MCF 10A (cell line): Measurements from ENCODE around the gene CNOT3. TPM values are rescaled to one million over a fixed set of nuclear protein-coding genes. Genes with fewer than 3 reads are reported as not detected.

Experiments used
- BruUV-seq: library from RNA; stranded (reverse); fragments of 400-500 nt; replicated peaks from 2 replicates; lab custom pipeline; 2021; lab: Mats Ljungman, UMichigan
- CTCF ChIA-PET: fragments of 300-600 bp; sonication (Branson Sonifier 250); formaldehyde crosslinking; extraction: SDS; loops from one replicate; lab custom pipeline; 2021; ENCODE audit warnings: antibody characterized with exemption, inconsistent platforms; lab: Yijun Ruan, JAX
- POLR2A ChIA-PET: fragments of 300-600, 350-650 bp; sonication (Branson Sonifier 250); formaldehyde crosslinking; extraction: SDS; loops from one replicate; lab custom pipeline; 2020; ENCODE audit warnings: antibody characterized with exemption, inconsistent platforms; lab: Yijun Ruan, JAX
- DNase-seq: peaks from one replicate; pipeline ENCODE4 v3.0.0-alpha.2; 2018; ENCODE audit not compliant: unreplicated experiment
- H3K27ac Mint-ChIP-seq: one replicate; pipeline ENCODE4 v1.8.0; 2022; ENCODE audit warnings: mild to moderate bottlenecking, low read depth, mixed read lengths; ENCODE audit not compliant: unreplicated experiment
- H3K27me3 Mint-ChIP-seq: one replicate; pipeline ENCODE4 v1.8.0; 2022; ENCODE audit warnings: mixed read lengths; ENCODE audit not compliant: insufficient read depth, unreplicated experiment
- H3K36me3 Mint-ChIP-seq: one replicate; pipeline ENCODE4 v1.8.0; 2022; ENCODE audit warnings: mild to moderate bottlenecking, moderate library complexity, mixed read lengths; ENCODE audit not compliant: insufficient read depth, unreplicated experiment
- H3K4me1 Mint-ChIP-seq: one replicate; pipeline ENCODE4 v1.8.0; 2022; ENCODE audit warnings: mixed read lengths; ENCODE audit not compliant: insufficient read depth, unreplicated experiment
- H3K4me3 Mint-ChIP-seq: one replicate; pipeline ENCODE4 v1.8.0; 2022; ENCODE audit warnings: mild to moderate bottlenecking, moderate library complexity, mixed read lengths; ENCODE audit not compliant: unreplicated experiment
- H3K9me3 Mint-ChIP-seq: one replicate; pipeline ENCODE4 v1.8.0; 2022; ENCODE audit warnings: mixed read lengths; ENCODE audit not compliant: unreplicated experiment
- CTCF ChIP-seq: fragments of 200-600 bp; IDR thresholded peaks from one replicate; pipeline ENCODE4 v1.8.0; 2022; ENCODE audit warnings: antibody characterized with exemption, mild to moderate bottlenecking; ENCODE audit not compliant: unreplicated experiment
- intact Hi-C: fragments of 100-400 bp; cut with micrococcal nuclease; formaldehyde crosslinking; loops from 2 replicates; pipeline ENCODE4 v1.14.1; 2022
- total RNA-seq: library from RNA; stranded (reverse); gene quantifications from 2 replicates; pipeline ENCODE4 v1.2.3, GENCODE V29; 2022

CNOT3 gene
- total RNA-seq, 1 experiment from 2014 or later = 80.5 TPM

- peak overlapping the region; percentile 84 for H3K4me3 Mint-ChIP-seq
- no peaks in the 10 kb centered on the region for H3K27me3 Mint-ChIP-seq
- POLR2A ChIA-PET = interaction anchor here (0.5 to 6.8 kb wide), 14 partner anchors 8 to 334 kb away, joined by 3 to 84 read pairs (median 4); partner anchors contain the start of genes CNOT3, LENG8, MBOAT7 and MYADM
- H3K27ac Mint-ChIP-seq = peak overlapping the region; percentile 98
- BruUV-seq = no TSS peak
- intact Hi-C loops = no loop called here
- TF ChIP-seq CTCF = no peak
- H3K4me1 Mint-ChIP-seq = peaks cover 6% of the 10 kb centered on the region
- no peak for DNase-seq
- CTCF ChIA-PET = interaction anchor here (0.6 to 0.9 kb wide), 3 partner anchors 18 to 273 kb away, joined by 3 to 7 read pairs (median 3); no protein-coding TSS in a partner anchor
- no peaks in the 10 kb centered on the region for H3K9me3 Mint-ChIP-seq
- peaks cover 57% of the 10 kb centered on the region for H3K36me3 Mint-ChIP-seq
Measured at GRCh38 chr19:54114340-54115108, 23.0 kb upstream of the CNOT3 start.

- Mint-ChIP-seq H3K36me3 (peaks cover 61% of the 10 kb centered on the region), H3K4me1 (peaks cover 6% of the 10 kb centered on the region)
Measured at GRCh38 chr19:54115109-54116063, 22.2 kb upstream of the CNOT3 start, which contains the start of the genes PRPF31 and TFPT. Gene PRPF31, plus strand, starts transcription at chr19:54115754. Its CDS starts 2,525 bp downstream, at chr19:54118279. Gene TFPT, minus strand, starts transcription at chr19:54115657. Its CDS starts 388 bp downstream, at chr19:54115269.

GRCh38 chr19:54121259-54121658, 16.3 kb upstream of the CNOT3 start:
- no peak for TF ChIP-seq CTCF
- intact Hi-C loops = no loop called here
- no peaks in the 10 kb centered on the region for H3K4me1 Mint-ChIP-seq
- no peak for DNase-seq
- POLR2A ChIA-PET = interaction anchor here (1.2 kb wide), 1 partner anchor 16 kb away, joined by 3 read pairs; the partner anchor contains the start of gene CNOT3
- BruUV-seq = no TSS peak
- H3K9me3 Mint-ChIP-seq = no peaks in the 10 kb centered on the region
- H3K4me3 Mint-ChIP-seq = no peak overlapping the region
- H3K27me3 Mint-ChIP-seq = no peaks in the 10 kb centered on the region
- H3K36me3 Mint-ChIP-seq = peaks cover 57% of the 10 kb centered on the region
- CTCF ChIA-PET = interaction anchor here (0.6 kb wide), 1 partner anchor 1504 kb away, joined by 5 read pairs; no protein-coding TSS in a partner anchor
- H3K27ac Mint-ChIP-seq = no peak overlapping the region

More at GRCh38 chr19:54115109-54116063, 22.2 kb upstream of the CNOT3 start, which contains the start of the genes PRPF31 and TFPT:
- peak within 1 kb of the TSS; percentile 84 for H3K4me3 Mint-ChIP-seq
- ChIA-PET POLR2A (interaction anchor here (0.6 to 6.8 kb wide), 29 partner anchors 8 to 1846 kb away, joined by 3 to 84 read pairs (median 3); partner anchors contain the start of genes CNOT3, LENG1, LENG8 and MBOAT7), CTCF (interaction anchor here (0.6 to 0.9 kb wide), 2 partner anchors 262 to 274 kb away, joined by 3 read pairs; no protein-coding TSS in a partner anchor)
- TF ChIP-seq CTCF = no peak
- intact Hi-C loops = no loop called here
- DNase-seq = peak; percentile 99
- H3K27me3 Mint-ChIP-seq = no peaks in the 10 kb centered on the region
- BruUV-seq = TSS peak; percentile 87
- peak within 1 kb of the TSS; percentile 98 for H3K27ac Mint-ChIP-seq
- H3K9me3 Mint-ChIP-seq = no peaks in the 10 kb centered on the region
